ENCODE data around the gene MYO5A. TPM values are rescaled to one million over a fixed set of nuclear protein-coding genes. Genes with fewer than 3 reads are reported as not detected.

Gene MYO5A
- total RNA-seq, 4 donors from 2014 or later: 22.0 to 37.4 (median 33.2) TPM

DNA sequence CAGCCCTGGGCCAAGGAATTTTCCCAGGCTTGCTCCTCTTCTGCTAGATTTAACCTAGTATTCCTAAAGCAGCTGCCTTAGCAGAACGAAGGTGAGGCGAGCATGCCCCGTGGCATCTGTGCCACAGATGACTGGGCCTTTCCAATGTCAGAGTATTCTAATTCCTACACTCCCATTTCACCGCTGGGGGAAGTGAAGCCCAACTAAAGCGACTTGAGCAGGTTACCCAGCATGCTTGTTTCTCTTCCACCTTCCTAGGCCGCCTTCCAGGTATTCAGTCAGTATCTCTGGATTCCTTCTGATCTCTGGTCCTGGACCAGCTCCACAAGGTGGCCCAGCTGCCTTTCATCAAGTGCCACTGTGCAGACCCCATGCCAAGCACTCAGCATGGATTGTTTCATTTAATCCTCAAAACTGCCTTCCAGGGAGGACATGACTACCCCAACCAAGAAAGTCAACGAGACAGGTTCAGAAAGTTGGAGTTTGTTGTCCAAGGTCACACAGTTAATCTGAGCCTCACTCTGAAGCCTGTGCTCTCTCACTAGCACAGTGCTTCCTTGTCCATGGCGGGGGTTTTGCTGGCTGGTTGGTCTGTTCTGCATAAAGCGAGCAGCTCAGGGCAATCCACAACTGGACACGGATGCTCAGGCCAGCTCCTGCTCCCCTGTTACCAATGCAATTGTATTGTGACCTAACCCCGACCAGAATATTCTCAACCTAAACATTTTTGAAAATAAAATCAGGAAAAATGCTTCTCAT, 248.2 kb downstream of the MYO5A start:
- H3K36me3 ChIP-seq: peaks cover 0 to 30% (median 11%) of the 10 kb centered on the region in 4 donors
- no peaks in the 10 kb centered on the region for H3K27me3 ChIP-seq
- no peak overlapping the region for H3K4me3 ChIP-seq
- TF ChIP-seq POLR2A (IDR thresholded peaks at IDR 0.05; ENCODE audit: low read depth) (no peak), POLR2AphosphoS5 (IDR thresholded peaks at IDR 0.05) (no peak), EP300 (IDR thresholded peaks at IDR 0.05) (no peak)
- TF ChIP-seq, protein P1, sequence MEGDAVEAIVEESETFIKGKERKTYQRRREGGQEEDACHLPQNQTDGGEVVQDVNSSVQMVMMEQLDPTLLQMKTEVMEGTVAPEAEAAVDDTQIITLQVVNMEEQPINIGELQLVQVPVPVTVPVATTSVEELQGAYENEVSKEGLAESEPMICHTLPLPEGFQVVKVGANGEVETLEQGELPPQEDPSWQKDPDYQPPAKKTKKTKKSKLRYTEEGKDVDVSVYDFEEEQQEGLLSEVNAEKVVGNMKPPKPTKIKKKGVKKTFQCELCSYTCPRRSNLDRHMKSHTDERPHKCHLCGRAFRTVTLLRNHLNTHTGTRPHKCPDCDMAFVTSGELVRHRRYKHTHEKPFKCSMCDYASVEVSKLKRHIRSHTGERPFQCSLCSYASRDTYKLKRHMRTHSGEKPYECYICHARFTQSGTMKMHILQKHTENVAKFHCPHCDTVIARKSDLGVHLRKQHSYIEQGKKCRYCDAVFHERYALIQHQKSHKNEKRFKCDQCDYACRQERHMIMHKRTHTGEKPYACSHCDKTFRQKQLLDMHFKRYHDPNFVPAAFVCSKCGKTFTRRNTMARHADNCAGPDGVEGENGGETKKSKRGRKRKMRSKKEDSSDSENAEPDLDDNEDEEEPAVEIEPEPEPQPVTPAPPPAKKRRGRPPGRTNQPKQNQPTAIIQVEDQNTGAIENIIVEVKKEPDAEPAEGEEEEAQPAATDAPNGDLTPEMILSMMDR (IDR thresholded peaks at IDR 0.05): no peak
- H3K4me1 ChIP-seq: no peaks in the 10 kb centered on the region
- 92% methylated on average over 11 of the region's 11 CpGs for WGBS
- no peak overlapping the region for H3K27ac ChIP-seq (replicated peaks in 1 of 4)
- no peak for DNase-seq (ENCODE audit: extremely low spot score)
- H3K9me3 ChIP-seq: no peaks in the 10 kb centered on the region
- intact Hi-C loops (cut with DNase I): no loop called here

DNA sequence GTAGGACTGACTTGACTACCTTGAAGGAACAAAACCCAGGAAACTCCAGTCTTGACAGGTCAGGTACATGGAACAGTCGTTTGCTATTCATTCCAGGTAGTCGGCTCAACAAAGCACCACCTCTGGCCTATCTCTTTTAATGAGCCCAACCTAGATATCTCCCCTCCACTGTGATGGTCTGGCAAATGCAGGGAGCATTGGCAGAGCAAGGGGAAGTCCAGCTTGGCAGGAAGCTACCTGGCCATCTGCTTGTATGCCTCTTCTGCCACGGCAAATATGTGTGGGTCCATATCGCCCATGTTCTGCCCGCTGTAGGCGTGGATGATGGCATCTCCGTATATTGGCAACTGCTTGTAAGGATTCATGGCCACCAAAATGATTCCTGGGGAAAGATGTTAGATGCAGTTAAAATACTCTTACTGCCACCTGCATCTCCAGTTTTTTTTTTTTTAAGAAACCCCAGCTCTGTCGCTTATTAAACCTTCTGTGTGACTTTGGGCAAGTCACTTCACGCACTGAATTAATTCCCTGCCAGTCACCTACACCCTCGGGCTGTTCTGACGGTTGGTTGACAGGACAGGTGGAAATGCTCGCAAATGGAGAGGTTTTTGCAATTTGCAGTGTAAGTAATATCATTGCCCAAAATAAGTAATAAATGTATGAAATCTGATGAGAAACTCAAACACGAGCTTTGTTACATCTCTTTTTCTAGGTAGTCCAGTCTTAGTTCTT, 249.9 kb downstream of the MYO5A start:
- DNase-seq (ENCODE audit: extremely low spot score): no peak
- 94% methylated on average over 13 of the region's 13 CpGs for WGBS
- intact Hi-C loops (cut with DNase I): no loop called here
- Histone ChIP-seq H3K4me3 (no peak overlapping the region), H3K9me3 (no peaks in the 10 kb centered on the region), H3K4me1 (no peaks in the 10 kb centered on the region), H3K27me3 (no peaks in the 10 kb centered on the region), H3K27ac (replicated peaks in 1 of 4) (no peak overlapping the region), H3K36me3 (peaks cover 0 to 39% (median 16%) of the 10 kb centered on the region in 4 donors)
- TF ChIP-seq, protein P1 (IDR thresholded peaks at IDR 0.05): no peak
- no peak for TF ChIP-seq EP300 (IDR thresholded peaks at IDR 0.05)
- TF ChIP-seq POLR2A (IDR thresholded peaks at IDR 0.05; ENCODE audit: low read depth): no peak
- TF ChIP-seq POLR2AphosphoS5 (IDR thresholded peaks at IDR 0.05): no peak

DNA sequence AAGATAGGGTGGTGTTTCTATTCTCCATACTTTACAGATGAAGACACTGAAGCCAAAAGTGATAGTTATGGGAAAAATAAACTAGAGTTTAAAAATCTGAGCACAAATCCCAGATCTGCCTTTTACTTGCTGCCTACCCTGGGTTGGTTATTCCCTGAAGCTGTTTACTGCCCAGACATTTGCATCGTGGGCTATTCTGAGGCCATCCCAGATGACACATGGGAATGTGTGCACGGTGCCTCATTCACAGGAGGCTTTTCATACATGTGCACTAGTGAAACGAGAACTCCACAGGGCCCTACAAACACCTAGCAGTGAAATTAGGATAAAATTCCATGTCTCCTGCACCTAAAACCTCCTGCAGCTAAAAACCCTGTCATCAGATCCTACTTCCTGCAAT, 250.5 kb downstream of the MYO5A start:
- Histone ChIP-seq H3K36me3 (peaks cover 0 to 43% (median 16%) of the 10 kb centered on the region in 4 donors), H3K27ac (replicated peaks in 1 of 4) (no peak overlapping the region), H3K27me3 (no peaks in the 10 kb centered on the region), H3K4me3 (no peak overlapping the region), H3K9me3 (no peaks in the 10 kb centered on the region), H3K4me1 (no peaks in the 10 kb centered on the region)
- WGBS: 89% methylated on average over 3 of the region's 3 CpGs
- no peak for DNase-seq (ENCODE audit: extremely low spot score)
- TF ChIP-seq POLR2AphosphoS5 (IDR thresholded peaks at IDR 0.05) (no peak), POLR2A (IDR thresholded peaks at IDR 0.05; ENCODE audit: low read depth) (no peak), EP300 (IDR thresholded peaks at IDR 0.05) (no peak)
- TF ChIP-seq, protein P1 (IDR thresholded peaks at IDR 0.05): no peak
- intact Hi-C loops (cut with DNase I): no loop called here

DNA sequence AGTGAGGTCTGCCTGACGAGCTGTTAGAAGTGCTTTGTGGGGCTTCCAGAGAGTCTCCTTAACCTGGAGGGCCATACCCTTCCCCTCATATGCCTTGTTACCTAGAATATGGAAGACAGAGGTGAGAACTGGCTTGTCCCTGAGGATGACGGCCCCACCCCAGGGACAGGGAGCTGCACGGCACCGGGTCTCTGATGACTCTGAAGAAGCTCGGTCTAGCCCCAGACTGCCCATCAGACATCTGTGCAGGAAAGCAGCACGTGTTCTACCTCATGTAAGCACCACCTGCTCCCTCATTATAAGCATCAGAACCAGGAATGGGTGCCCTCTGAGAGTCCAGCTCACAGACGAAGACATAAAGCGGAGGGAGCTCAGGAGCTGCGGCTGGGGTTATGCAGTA, 251.1 kb downstream of the MYO5A start:
- intact Hi-C loops (cut with DNase I): no loop called here
- no peaks in the 10 kb centered on the region for H3K4me1 ChIP-seq
- 95% methylated on average over 8 of the region's 9 CpGs for WGBS
- no peak for DNase-seq (ENCODE audit: extremely low spot score)
- H3K9me3 ChIP-seq: no peaks in the 10 kb centered on the region
- H3K4me3 ChIP-seq: no peak overlapping the region
- no peaks in the 10 kb centered on the region for H3K27me3 ChIP-seq
- no peak overlapping the region for H3K27ac ChIP-seq (replicated peaks in 1 of 4)
- peaks cover 0 to 48% (median 16%) of the 10 kb centered on the region in 4 donors for H3K36me3 ChIP-seq
- TF ChIP-seq POLR2AphosphoS5 (IDR thresholded peaks at IDR 0.05) (no peak), EP300 (IDR thresholded peaks at IDR 0.05) (no peak)

DNA sequence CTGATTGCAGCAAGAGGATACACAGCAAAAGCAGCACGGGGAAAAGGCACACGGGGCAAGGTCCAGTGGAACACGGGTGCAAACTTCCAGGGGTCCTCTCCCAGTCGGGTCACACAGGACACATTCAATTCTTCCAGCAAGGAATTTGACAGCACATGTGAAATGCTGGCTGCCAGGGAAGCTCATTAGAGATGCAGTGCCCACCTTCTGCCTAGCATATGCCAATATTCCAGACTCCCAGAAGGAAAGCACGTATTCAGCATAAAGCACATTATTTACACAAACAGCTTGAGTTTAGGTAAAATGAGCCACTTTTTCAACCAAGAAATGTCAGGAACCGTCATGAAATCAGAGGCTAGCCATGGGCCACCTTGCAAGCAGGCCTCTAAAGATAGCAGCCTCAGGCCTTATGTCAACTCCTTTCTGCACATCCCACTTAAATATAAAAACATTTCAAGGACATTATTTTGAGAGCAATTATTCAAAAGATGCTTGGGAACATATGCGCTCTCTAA, 252.4 kb downstream of the MYO5A start:
- WGBS: 94% methylated on average over 7 of the region's 7 CpGs
- no peak overlapping the region for H3K4me3 ChIP-seq
- TF ChIP-seq POLR2A (IDR thresholded peaks at IDR 0.05; ENCODE audit: low read depth): no peak
- no peak for TF ChIP-seq POLR2AphosphoS5 (IDR thresholded peaks at IDR 0.05)
- no peak for TF ChIP-seq EP300 (IDR thresholded peaks at IDR 0.05)
- TF ChIP-seq, protein P1 (IDR thresholded peaks at IDR 0.05): no peak
- no peaks in the 10 kb centered on the region for H3K9me3 ChIP-seq
- no peaks in the 10 kb centered on the region for H3K27me3 ChIP-seq
- DNase-seq (ENCODE audit: extremely low spot score): no peak
- intact Hi-C loops (cut with DNase I): no loop called here
- H3K36me3 ChIP-seq: peaks cover 0 to 59% (median 16%) of the 10 kb centered on the region in 4 donors
- H3K4me1 ChIP-seq: no peaks in the 10 kb centered on the region
- no peak overlapping the region for H3K27ac ChIP-seq (replicated peaks in 1 of 4)
